Naive thymus-derived CD8-positive, alpha-beta T cell (primary cell): ENCODE data around the gene ZNF688. TPM values are rescaled to one million over a fixed set of nuclear protein-coding genes. Genes with fewer than 3 reads are reported as not detected.
"Not testable (repeated sequence)": the region's sequence is repeated elsewhere in the genome, so short reads cannot be mapped to it uniquely, and the experiment has no call there.

Source experiments
- ATAC-seq, 2 donors: fragments of 150-1000 bp; cut with Tn5 transposase in 1 of 2; sonication (Bioruptor Pico), chemical (Tn5 transposase) in 1 of 2; 1 replicate in 1 of 2; 2 replicates in 1 of 2; pipeline ENCODE4 v1.10.0; 2021; ENCODE audit warnings: mild to moderate bottlenecking in 2 of 2, moderate library complexity in 2 of 2
- POLR2A ChIA-PET: fragments of 350-600 bp; sonication (Branson Sonifier 250); formaldehyde crosslinking; loops from one replicate; lab custom pipeline; 2021; ENCODE audit warnings: antibody characterized with exemption; lab: Charles Lee
- DNase-seq, 10 donors: peaks; one replicate each; pipeline versions ENCODE4 v3.0.0 to v3.0.0-alpha.2; 2020 to 2022
- H3K27ac Mint-ChIP-seq, 10 donors: one replicate each; pipeline ENCODE4 v1.8.0; 2020 to 2022; ENCODE audit warnings: mild to moderate bottlenecking in 10 of 10, mixed read lengths in 10 of 10, moderate library complexity in 4 of 10, inconsistent platforms in 1 of 10
- H3K27me3 Mint-ChIP-seq, 5 donors: one replicate each; pipeline ENCODE4 v1.8.0; 2021 to 2022; ENCODE audit warnings: mixed read lengths in 5 of 5
- H3K36me3 Mint-ChIP-seq, 3 donors: one replicate each; pipeline ENCODE4 v1.8.0; 2020 to 2022; ENCODE audit warnings: mixed read lengths in 3 of 3, mild to moderate bottlenecking in 2 of 3, inconsistent platforms in 1 of 3
- H3K4me1 Mint-ChIP-seq, 4 donors: one replicate each; pipeline ENCODE4 v1.8.0; 2021 to 2022; ENCODE audit warnings: mixed read lengths in 4 of 4
- H3K4me3 Mint-ChIP-seq, 10 donors: one replicate each; pipeline ENCODE4 v1.8.0; 2020 to 2022; ENCODE audit warnings: mild to moderate bottlenecking in 10 of 10, mixed read lengths in 10 of 10, moderate library complexity in 6 of 10, inconsistent platforms in 1 of 10
- H3K9me3 Mint-ChIP-seq, 9 donors: one replicate each; pipeline ENCODE4 v1.8.0; 2020 to 2022; ENCODE audit warnings: mixed read lengths in 9 of 9, mild to moderate bottlenecking in 3 of 9, inconsistent platforms in 1 of 9, moderate library complexity in 1 of 9
- polyA plus RNA-seq, 3 donors: library from polyadenylated mRNA; unstranded; fragments of 300-500 nt; fragmentation: Illumina TruSeq; gene quantifications; one replicate each; pipeline ENCODE4 v1.2.3, GENCODE V29; 2021
- total RNA-seq, 8 experiments: library from RNA in 2 of 8; stranded (reverse) in 2 of 8; gene quantifications; one replicate each; pipeline ENCODE4 v1.2.3 and lab custom pipeline; 2021 to 2026

ZNF688 gene
- total and polyA plus RNA-seq, 5 experiments from 2014 or later = 19.9 to 22.0 (median 21.2) TPM

DNA sequence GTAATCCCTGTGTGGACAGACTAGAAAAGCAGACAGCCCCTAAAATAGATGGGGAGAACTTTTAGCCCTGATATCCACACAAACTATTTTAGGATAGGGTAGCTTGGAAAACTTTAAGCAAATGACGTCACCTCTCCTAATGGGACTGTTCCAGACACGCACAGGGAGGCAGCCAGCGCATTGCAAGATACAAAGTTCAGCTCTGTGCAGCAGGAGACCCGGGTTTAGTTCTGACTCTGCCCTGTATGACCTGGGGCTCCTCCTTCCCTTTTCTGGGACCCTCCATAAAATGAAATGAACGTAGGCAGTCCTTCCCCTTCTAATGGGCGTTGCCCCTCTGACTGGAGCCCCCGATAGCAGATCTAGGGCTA lies 32.4 kb upstream of the ZNF688 start:
- Mint-ChIP-seq H3K27ac (no peak overlapping the region), H3K27me3 (no peaks in the 10 kb centered on the region), H3K9me3 (no peaks in the 10 kb centered on the region), H3K4me3 (no peak overlapping the region), H3K4me1 (peaks cover 2 to 23% (median 15%) of the 10 kb centered on the region in 4 donors), H3K36me3 (peaks cover 0 to 59% (median 4%) of the 10 kb centered on the region in 3 donors)
- no peak for DNase-seq
- no peak for ATAC-seq
- POLR2A ChIA-PET = interaction anchor here (0.6 kb wide), 1 partner anchor 304 kb away, joined by 3 read pairs; no protein-coding TSS in a partner anchor

DNA sequence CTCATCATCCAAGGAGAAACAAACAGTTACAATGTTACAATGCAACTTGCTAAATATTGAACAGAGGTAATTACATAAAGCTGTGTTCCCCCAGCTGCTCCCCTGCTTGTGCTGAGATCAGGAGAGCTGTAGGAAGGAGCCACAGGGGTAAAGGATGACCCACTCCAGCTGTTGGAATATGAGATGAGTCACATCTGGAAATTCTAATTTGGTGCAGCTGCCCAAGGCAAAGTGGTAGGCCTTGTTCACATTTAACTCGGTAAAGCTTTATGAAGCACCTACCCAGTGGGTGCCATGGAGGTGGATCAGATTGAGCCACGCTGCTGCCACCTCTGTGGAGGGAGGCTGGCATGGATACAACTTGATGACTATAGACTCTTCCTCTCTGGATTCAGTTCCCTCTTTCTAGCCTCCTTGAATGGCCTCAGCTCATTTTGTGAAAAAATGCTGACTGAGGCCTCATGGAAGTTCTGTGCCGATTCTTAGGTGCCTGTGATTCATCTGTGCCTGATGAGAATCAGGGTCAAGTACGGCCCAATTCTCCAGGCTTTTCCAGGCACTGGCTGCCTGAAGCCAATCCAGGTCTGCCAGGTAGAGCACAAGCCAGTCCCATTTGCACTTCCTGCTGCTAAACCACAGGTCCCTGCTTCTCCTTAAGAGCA lies 31.2 kb upstream of the ZNF688 start:
- H3K27ac Mint-ChIP-seq = peak overlapping the region in 3 of 10 donors; percentile 10 to 66 (median 47)
- H3K27me3 Mint-ChIP-seq = no peaks in the 10 kb centered on the region
- peaks cover 0 to 53% (median 4%) of the 10 kb centered on the region in 3 donors for H3K36me3 Mint-ChIP-seq
- peaks cover 2 to 23% (median 10%) of the 10 kb centered on the region in 4 donors for H3K4me1 Mint-ChIP-seq
- H3K4me3 Mint-ChIP-seq = no peak overlapping the region
- DNase-seq (no peak), ATAC-seq (no peak)
- POLR2A ChIA-PET = interaction anchor here (0.7 to 0.9 kb wide), 3 partner anchors 12 to 537 kb away, joined by 3 to 4 read pairs (median 3); partner anchors contain the start of gene ALDOA
- no peaks in the 10 kb centered on the region for H3K9me3 Mint-ChIP-seq

DNA sequence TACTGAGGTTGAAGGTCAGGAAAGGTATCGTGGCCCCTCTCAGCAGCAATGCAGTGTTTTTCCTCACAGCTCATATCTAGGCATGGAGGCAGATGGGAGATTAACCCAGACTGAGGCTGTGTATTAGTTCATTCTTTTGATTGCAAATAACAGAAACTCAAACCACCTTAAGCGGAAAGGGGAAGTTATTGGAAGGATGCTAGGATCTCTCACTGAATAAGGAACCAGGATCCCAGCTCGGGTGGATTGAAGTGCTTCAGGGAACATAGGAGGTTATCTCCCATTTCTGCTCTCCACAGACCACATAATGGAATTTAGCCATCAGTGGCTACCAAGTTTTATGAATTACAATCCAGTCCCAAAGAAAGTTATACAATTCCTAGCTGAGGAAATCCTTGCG lies 30.5 kb upstream of the ZNF688 start:
- no peak for ATAC-seq
- POLR2A ChIA-PET = interaction anchor here (0.9 kb wide), 2 partner anchors 11 to 30 kb away, joined by 3 to 4 read pairs; no protein-coding TSS in a partner anchor
- H3K27ac Mint-ChIP-seq = peak overlapping the region in 1 of 10 donors; percentile 35
- peaks cover 2 to 18% (median 6%) of the 10 kb centered on the region in 4 donors for H3K4me1 Mint-ChIP-seq
- no peak for DNase-seq
- peaks cover 0 to 49% (median 1%) of the 10 kb centered on the region in 3 donors for H3K36me3 Mint-ChIP-seq
- no peaks in the 10 kb centered on the region for H3K27me3 Mint-ChIP-seq
- H3K4me3 Mint-ChIP-seq = no peak overlapping the region
- no peaks in the 10 kb centered on the region for H3K9me3 Mint-ChIP-seq

GRCh38 chr16:30600929-30601328 lies 29.4 kb upstream of the ZNF688 start:
- Mint-ChIP-seq H3K27me3 (no peaks in the 10 kb centered on the region), H3K36me3 (peaks cover 0 to 38% (median 0%) of the 10 kb centered on the region in 3 donors), H3K27ac (peak overlapping the region in 2 of 10 donors; percentile 27 to 36), H3K9me3 (no peaks in the 10 kb centered on the region), H3K4me3 (no peak overlapping the region), H3K4me1 (peaks cover 0 to 18% (median 2%) of the 10 kb centered on the region in 4 donors)
- DNase-seq = no peak
- ATAC-seq = no peak
- POLR2A ChIA-PET = interaction anchor here (0.6 to 1.8 kb wide), 3 partner anchors 9 to 153 kb away, joined by 3 to 10 read pairs (median 7); partner anchors contain the start of gene ZNF689

- no peak for ATAC-seq
- Mint-ChIP-seq H3K9me3 (no peaks in the 10 kb centered on the region), H3K36me3 (peaks cover 0 to 33% (median 0%) of the 10 kb centered on the region in 3 donors), H3K4me3 (no peak overlapping the region), H3K27ac (no peak overlapping the region), H3K27me3 (no peaks in the 10 kb centered on the region), H3K4me1 (peaks cover 0 to 16% (median 2%) of the 10 kb centered on the region in 4 donors)
- no peak for DNase-seq
- POLR2A ChIA-PET = interaction anchor here (1.8 kb wide), 1 partner anchor 10 kb away, joined by 10 read pairs; the partner anchor contains the start of gene ZNF689
Observed at GRCh38 chr16:30600215-30600614, 28.7 kb upstream of the ZNF688 start.

DNA sequence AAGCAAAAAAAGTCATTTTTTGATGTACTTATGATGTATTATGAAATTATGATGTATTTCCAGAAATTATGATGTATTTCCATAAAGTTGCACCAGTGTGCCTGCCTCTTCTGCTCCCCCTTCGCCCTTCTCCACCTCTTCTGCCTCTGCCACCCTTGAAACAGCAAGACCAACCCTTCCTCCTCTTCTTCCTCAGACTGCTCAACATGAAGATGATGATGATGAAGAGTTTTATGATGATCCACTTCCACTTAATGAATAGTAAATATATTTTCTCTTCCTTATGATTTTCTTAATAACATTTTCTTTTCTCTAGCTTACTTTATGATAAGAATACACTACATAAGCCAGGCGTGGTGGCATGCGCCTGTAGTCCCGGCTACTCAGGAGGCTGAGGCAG lies 21.4 kb upstream of the ZNF688 start:
- no peaks in the 10 kb centered on the region for H3K9me3 Mint-ChIP-seq
- H3K27me3 Mint-ChIP-seq = no peaks in the 10 kb centered on the region
- H3K27ac Mint-ChIP-seq = no peak overlapping the region
- H3K36me3 Mint-ChIP-seq = no peaks in the 10 kb centered on the region
- POLR2A ChIA-PET = interaction anchor here (1.5 kb wide), 1 partner anchor 58 kb away, joined by 5 read pairs; the partner anchor contains the start of gene ZNF747
- no peak overlapping the region for H3K4me3 Mint-ChIP-seq
- H3K4me1 Mint-ChIP-seq = no peaks in the 10 kb centered on the region
- ATAC-seq (no peak), DNase-seq (no peak)

GRCh38 chr16:30590869-30591268 lies 19.4 kb upstream of the ZNF688 start:
- ATAC-seq, H3K36me3 Mint-ChIP-seq, H3K27me3 Mint-ChIP-seq, H3K9me3 Mint-ChIP-seq, H3K4me3 Mint-ChIP-seq, DNase-seq: not testable (repeated sequence)
- peak overlapping the region in 1 of 10 donors; percentile 8 for H3K27ac Mint-ChIP-seq
- POLR2A ChIA-PET = interaction anchor here (1.1 kb wide), 1 partner anchor 12 kb away, joined by 4 read pairs; no protein-coding TSS in a partner anchor
- peaks cover 0 to 14% (median 7%) of the 10 kb centered on the region in 4 donors for H3K4me1 Mint-ChIP-seq

DNA sequence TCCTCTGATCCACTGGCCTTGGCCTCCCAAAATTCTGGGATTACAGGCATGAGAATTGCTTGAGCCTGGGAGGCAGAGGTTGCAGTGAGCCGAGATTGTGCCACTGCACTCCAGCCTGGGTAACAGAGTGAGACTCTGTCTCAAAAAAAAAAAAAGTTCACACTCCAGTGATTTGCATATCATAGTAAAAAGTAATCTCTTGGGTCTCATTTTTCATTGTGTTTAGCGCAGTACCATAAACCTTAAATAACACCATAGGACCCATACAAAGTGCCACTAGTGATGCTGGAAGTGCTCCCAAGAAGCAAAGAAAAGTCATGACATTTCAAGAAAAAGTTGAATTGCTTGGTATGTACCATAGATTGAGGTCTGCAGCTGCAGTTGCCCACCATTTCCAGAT lies 18.1 kb upstream of the ZNF688 start:
- H3K9me3 Mint-ChIP-seq, H3K4me3 Mint-ChIP-seq, H3K36me3 Mint-ChIP-seq, H3K27ac Mint-ChIP-seq, H3K27me3 Mint-ChIP-seq, DNase-seq, POLR2A ChIA-PET, ATAC-seq: not testable (repeated sequence)
- H3K4me1 Mint-ChIP-seq = peaks cover 5 to 24% (median 16%) of the 10 kb centered on the region in 4 donors

- DNase-seq (no peak), ATAC-seq (no peak)
- POLR2A ChIA-PET = interaction anchor here (0.5 to 1.6 kb wide), 4 partner anchors 16 to 309 kb away, joined by 3 to 6 read pairs (median 4); no protein-coding TSS in a partner anchor
- H3K4me1 Mint-ChIP-seq = peaks cover 5 to 29% (median 20%) of the 10 kb centered on the region in 4 donors
- peaks cover 0 to 1% (median 0%) of the 10 kb centered on the region in 5 donors for H3K27me3 Mint-ChIP-seq
- no peaks in the 10 kb centered on the region for H3K9me3 Mint-ChIP-seq
- no peak overlapping the region for H3K4me3 Mint-ChIP-seq
- H3K27ac Mint-ChIP-seq = no peak overlapping the region
- H3K36me3 Mint-ChIP-seq = no peaks in the 10 kb centered on the region
Observed at GRCh38 chr16:30588651-30589050, 17.1 kb upstream of the ZNF688 start.

DNA sequence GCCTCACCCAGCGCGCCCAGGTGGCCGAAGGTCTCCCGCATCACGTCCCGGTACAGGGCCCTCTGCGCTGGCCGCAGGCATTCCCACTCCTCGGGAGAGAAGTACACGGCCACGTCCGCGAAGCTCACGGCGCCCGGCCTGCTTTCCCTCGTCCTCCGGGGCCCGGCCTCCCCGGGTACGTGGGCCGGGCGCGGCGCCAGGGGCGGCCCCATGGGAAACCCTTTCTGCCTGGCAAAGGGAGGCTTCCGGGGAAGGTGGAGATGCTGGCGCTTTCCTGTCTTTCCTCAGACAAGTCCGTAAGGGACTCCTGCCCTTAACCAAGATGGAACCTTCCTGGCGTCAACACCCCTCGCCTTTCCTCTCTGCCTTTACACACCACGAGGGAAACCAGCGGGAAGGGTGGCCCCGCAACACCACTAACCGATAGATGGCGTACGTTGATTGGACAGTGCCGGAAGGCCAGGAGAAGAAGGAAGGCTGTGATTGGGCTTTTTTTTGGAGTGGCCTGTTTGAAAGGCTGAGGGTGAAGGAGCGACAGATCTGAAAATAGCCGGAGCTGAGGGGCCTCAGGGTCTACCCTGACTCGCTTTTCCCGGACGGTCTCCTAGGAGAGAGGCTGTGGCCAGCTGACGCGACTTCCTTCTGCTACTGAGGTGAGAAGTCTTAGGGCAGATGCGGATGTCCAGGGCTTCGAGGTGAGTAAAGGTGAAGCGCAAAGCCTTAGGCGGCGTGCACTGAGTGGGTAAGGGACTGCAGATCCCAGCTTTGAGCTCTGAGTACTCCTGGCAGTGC lies 14.1 kb upstream of the ZNF688 start, which contains the start of gene ZNF785:
Gene ZNF785, minus strand, starts transcription at position 298 of the 792 bp plus-strand sequence. Its CDS starts 86 bp downstream, at position 212.
- peak; percentile 75 to 97 (median 92) for DNase-seq
- H3K27ac Mint-ChIP-seq = peak within 1 kb of the TSS; percentile 83 to 95 (median 92)
- H3K4me3 Mint-ChIP-seq = peak within 1 kb of the TSS; percentile 82 to 96 (median 90)
- ATAC-seq = peak; percentile 99 to 100
- H3K4me1 Mint-ChIP-seq = peaks cover 9 to 48% (median 28%) of the 10 kb centered on the region in 4 donors
- POLR2A ChIA-PET = interaction anchor here (0.5 to 2.7 kb wide), 23 partner anchors 9 to 1654 kb away, joined by 3 to 38 read pairs (median 5); partner anchors contain the start of genes CD19, DCTPP1, FBRS and PRR14
- peaks cover 0 to 1% (median 0%) of the 10 kb centered on the region in 5 donors for H3K27me3 Mint-ChIP-seq
- no peaks in the 10 kb centered on the region for H3K9me3 Mint-ChIP-seq
- H3K36me3 Mint-ChIP-seq = peaks cover 0 to 16% (median 4%) of the 10 kb centered on the region in 3 donors

DNA sequence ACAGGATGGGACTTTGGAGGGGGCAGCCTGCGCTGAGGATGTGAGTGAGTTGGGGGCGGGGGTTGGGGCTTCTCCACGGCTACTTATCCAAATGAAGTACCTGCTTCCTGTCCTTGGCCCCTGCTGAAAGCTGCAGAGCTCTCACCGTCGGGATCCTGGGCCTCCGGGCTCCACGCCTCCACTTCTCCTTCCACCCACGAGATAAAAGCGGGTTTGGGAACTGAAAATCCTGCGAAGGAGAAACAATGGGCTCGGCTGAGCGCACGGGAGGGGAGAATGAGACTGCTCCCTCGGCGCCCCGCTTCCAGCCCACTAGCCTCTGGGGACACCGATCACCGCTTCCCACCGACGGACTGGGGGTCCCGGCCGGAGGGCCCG lies 13.5 kb upstream of the ZNF688 start:
- H3K4me1 Mint-ChIP-seq = peaks cover 9 to 48% (median 28%) of the 10 kb centered on the region in 4 donors
- H3K4me3 Mint-ChIP-seq = peak overlapping the region; percentile 82 to 96 (median 90)
- H3K36me3 Mint-ChIP-seq = peaks cover 0 to 16% (median 4%) of the 10 kb centered on the region in 3 donors
- peaks cover 0 to 1% (median 0%) of the 10 kb centered on the region in 5 donors for H3K27me3 Mint-ChIP-seq
- ATAC-seq = peak; percentile 12 to 23
- POLR2A ChIA-PET = interaction anchor here (0.5 to 2.7 kb wide), 11 partner anchors 13 to 167 kb away, joined by 3 to 38 read pairs (median 6); partner anchors contain the start of genes FBRS, PRR14, ZNF688 and ZNF689
- no peak for DNase-seq
- peak overlapping the region; percentile 61 to 92 (median 80) for H3K27ac Mint-ChIP-seq
- H3K9me3 Mint-ChIP-seq = no peaks in the 10 kb centered on the region
